ENCODE measurements around the gene VOPP1. TPM values are rescaled to one million over a fixed set of nuclear protein-coding genes. Genes with fewer than 3 reads are reported as not detected.

The VOPP1 gene
- total RNA-seq, 1 experiment from 2014 or later: 30.3 TPM

- ChIA-PET POLR2A (no interaction called here), RAD21 (ENCODE audit: low non-redundant PET in 1 of 2, low total read pairs in 2 of 2, uncharacterized antibody in 2 of 2, unreplicated experiment in 2 of 2) (no interaction called here), CTCF (no interaction called here)
- DNase-seq (ENCODE audit: low read depth, low spot score) (no peak), ATAC-seq (no peak)
- Histone ChIP-seq H3K9me3 (ENCODE audit: control insufficient read depth in 1 of 2, insufficient read depth in 1 of 2, low read depth in 1 of 2, low read length in 2 of 2) (no peaks in the 10 kb centered on the region), H3K36me3 (ENCODE audit: control insufficient read depth in 1 of 2, insufficient read depth in 2 of 2, low read length in 2 of 2) (peaks cover 2 to 3% of the 10 kb centered on the region in 2 experiments; a peak in 1 of 4 replicates), H4K20me1 (ENCODE audit: insufficient read depth) (no peaks in the 10 kb centered on the region), H3K9ac (ENCODE audit: low read length) (no peak overlapping the region), H3K27ac (ENCODE audit: low read depth, low read length) (no peak overlapping the region), H3K27me3 (ENCODE audit: insufficient read depth, low read length) (no peaks in the 10 kb centered on the region), H3K4me2 (ENCODE audit: low read length) (no peak overlapping the region), H3K4me1 (ENCODE audit: control insufficient read depth in 1 of 2, insufficient read depth in 2 of 2, low read length in 2 of 2) (no peaks in the 10 kb centered on the region), H2AFZ (ENCODE audit: low read depth, low read length, poor library complexity, severe bottlenecking) (no peak overlapping the region), H3K79me2 (ENCODE audit: insufficient read depth, low read length) (no peaks in the 10 kb centered on the region), H3K9me2 (ENCODE audit: insufficient read depth) (no peaks in the 10 kb centered on the region), H3K4me3 (replicated peaks in 1 of 2; ENCODE audit: low read depth in 1 of 2, low read length in 2 of 2) (no peak overlapping the region)
- intact Hi-C loops (cut with micrococcal nuclease): no loop called here
- TF ChIP-seq EZH2phosphoT487 (IDR thresholded peaks at IDR 0.05; ENCODE audit: borderline replicate concordance) (no peak), YY1 (IDR thresholded peaks at IDR 0.05; ENCODE audit: extremely low read depth, insufficient replicate concordance, low read depth, low read length) (no peak), FOSL1 (IDR thresholded peaks at IDR 0.05; ENCODE audit: low read depth) (no peak), SIN3A (IDR thresholded peaks at IDR 0.05; ENCODE audit: low read depth) (no peak), EZH2 (IDR thresholded peaks at IDR 0.05) (no peak), TCF7L2 (IDR thresholded peaks at IDR 0.05; ENCODE audit: borderline replicate concordance, extremely low read depth, insufficient read depth, insufficient read length) (no peak), ZNF274 (IDR thresholded peaks at IDR 0.05; ENCODE audit: low read depth, low read length) (no peak), SRF (IDR thresholded peaks at IDR 0.05; ENCODE audit: low read depth) (no peak), ELF1 (IDR thresholded peaks at IDR 0.05; ENCODE audit: borderline replicate concordance, low read depth) (no peak), REST (IDR thresholded peaks at IDR 0.05; ENCODE audit: low read depth) (no peak)
- TF ChIP-seq, protein P1, sequence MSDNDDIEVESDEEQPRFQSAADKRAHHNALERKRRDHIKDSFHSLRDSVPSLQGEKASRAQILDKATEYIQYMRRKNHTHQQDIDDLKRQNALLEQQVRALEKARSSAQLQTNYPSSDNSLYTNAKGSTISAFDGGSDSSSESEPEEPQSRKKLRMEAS (IDR thresholded peaks at IDR 0.05): no peak
- TF ChIP-seq, protein P2, sequence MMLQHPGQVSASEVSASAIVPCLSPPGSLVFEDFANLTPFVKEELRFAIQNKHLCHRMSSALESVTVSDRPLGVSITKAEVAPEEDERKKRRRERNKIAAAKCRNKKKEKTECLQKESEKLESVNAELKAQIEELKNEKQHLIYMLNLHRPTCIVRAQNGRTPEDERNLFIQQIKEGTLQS (IDR thresholded peaks at IDR 0.05): no peak
- BruUV-seq (replicated peaks): no TSS peak
Observed at GRCh38 chr7:55518836-55519235, 53.5 kb downstream of the VOPP1 start.

Data from HCT116 (cell line).